Mesenteric fat pad (tissue), 1 donor: ENCODE measurements around the gene SNRPA. TPM values are rescaled to one million over a fixed set of nuclear protein-coding genes. Genes with fewer than 3 reads are reported as not detected.
A peak's percentile ranks its signal among the peaks of the same experiment; 100 is the strongest.
"Not testable (repeated sequence)": the region's sequence is repeated elsewhere in the genome, so short reads cannot be mapped to it uniquely, and the experiment has no call there.

Source experiments
- DNase-seq: peaks from one replicate; pipeline ENCODE4 v3.0.0-alpha.2; 2020; ENCODE audit warnings: low spot score
- total RNA-seq: library from RNA; stranded (reverse); fragmentation: NEBNext Ultra II Directional; extraction: Animal tissue kit (Norgen Biotek cat#: 25700); gene quantifications from one replicate; pipeline ENCODE4 v1.2.1, GENCODE V29; 2021
- donor health status: DM: yes; HTN: yes; CAD: no.

The SNRPA gene
- total RNA-seq, 1 donor from 2014 or later, result 41.3 TPM

DNA sequence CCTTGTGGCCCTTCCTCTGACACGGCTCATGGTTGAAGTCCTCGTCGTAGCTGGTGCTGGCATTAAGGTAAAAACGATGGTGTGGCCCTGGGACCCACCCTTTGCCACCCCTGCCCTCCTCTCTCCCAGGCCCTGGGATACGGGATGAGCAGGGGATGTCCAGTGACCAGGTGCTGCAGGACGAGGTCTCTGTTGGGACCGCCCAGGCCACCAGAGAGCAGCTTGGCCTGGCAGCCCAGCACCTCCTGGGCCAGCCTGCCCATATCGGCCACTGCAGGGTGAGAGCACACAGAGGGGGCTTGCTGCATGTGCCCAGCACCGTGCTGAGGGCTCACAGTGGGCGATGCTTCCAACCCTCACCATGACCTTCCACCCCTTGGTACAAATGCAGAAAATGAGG is 7.1 kb upstream of the SNRPA start:
- DNase-seq, result no peak

- DNase-seq, result no peak
Measured at GRCh38 chr19:40744554-40745401, 6.2 kb upstream of the SNRPA start.

GRCh38 chr19:40745402-40745780 is 5.6 kb upstream of the SNRPA start:
- DNase-seq, result no peak

- no peak for DNase-seq
Measured at GRCh38 chr19:40747536-40747935, 3.5 kb upstream of the SNRPA start.

GRCh38 chr19:40750058-40750873 is 737 bp upstream of the SNRPA start, which contains the start of gene ACTMAP:
Gene ACTMAP (minus strand): TSS chr19:40750477. CDS start chr19:40749803, 674 bp downstream.
- peak; percentile 100 for DNase-seq

DNA sequence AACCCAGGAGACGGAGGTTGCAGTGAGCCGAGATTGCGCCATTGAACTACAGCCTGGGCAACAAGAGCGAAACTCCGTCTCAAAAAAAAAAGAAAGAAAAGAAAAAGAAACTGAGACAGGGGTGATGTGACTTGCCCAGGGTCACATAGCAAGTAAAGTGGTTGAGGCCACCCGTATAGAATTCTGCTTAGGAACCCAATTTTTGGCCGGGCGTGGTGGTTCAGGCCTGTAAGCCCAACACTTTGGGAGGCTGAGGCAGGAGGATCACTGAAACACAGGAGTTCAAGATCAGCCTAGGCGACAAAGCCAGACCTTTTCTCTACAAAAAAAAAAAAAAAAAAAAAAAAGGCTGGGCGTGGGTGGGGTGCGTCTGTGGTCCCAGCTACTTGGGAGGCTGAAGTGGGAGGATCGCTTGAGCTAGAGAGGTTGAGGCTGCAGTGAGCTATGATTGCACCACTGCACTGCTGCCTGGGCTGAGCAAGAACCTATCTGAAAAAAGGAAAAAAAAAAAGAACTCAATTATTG is 1.3 kb downstream of the SNRPA start:
- no peak for DNase-seq

DNA sequence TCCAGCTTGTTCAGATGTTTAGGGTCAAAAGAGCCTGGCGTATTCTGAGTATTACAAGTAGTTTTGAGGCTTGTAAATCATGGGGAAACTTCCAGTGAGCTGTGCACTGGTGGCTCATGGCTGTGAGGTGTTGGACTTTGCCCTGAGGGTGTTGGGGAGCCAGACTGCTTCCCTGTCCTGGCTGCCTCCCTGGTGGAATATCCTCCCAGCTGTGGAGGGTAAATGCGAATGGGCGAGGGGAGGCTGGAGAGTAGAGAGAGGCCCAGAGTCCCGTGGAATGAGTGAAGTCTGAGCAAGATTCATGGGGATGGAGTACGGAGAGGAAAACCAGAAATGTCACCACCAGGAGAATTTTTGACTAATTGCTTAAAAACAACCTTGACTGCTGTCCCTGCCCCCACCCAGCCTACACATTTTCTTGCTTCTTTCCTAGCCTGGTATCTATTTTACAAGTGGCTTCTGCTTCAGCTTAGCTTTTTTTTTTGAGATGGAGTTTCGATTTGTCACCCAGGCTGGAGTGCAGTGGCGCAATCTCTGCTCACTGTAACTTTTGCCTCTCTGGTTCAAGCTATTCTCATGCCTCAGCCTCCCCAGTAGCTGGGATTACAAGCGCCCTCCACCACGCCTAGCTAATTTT is 3.7 kb downstream of the SNRPA start:
- no peak for DNase-seq

- no peak for DNase-seq
Measured at GRCh38 chr19:40755248-40755624, 4.2 kb downstream of the SNRPA start.

DNA sequence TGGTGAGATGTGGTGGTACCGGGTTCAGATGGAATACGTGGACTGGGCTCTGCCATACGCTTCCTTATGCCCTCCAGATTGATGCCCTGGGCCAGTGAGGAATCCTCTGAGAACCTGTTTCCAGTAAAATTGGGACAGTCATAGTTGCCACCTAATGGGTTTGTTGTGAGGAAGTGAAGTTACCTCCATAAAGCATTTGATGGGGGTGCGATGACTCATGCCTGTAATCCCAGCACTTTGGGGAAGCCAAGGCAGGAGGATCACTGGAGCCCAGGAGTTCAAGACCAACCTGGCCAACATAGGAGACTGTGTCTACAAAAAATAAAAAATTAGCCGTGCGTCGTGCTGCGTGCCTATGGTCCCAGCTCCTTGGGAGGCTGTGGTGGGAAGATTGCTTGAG is 4.8 kb downstream of the SNRPA start:
- DNase-seq, result no peak

GRCh38 chr19:40756502-40757110 is 5.6 kb downstream of the SNRPA start:
- no peak for DNase-seq

DNA sequence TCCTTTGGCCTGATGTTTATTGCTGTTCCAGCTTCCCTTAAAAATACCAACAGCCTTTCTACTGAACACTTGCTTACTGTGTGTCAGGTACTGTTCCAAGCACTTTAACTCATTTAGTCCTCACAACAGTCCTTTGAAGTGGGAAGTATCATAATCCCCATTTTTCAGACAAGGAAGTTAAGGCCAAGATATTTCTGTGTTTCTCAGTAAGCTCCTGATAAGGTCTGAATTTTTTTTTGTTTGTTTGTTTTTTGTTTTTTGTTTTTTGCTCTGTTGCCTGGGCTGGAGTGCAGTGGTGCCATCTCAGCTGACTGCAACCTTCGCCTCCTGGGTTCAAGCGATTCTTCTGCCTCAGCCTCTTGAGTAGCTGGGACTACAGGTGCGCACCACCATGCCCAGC is 7.5 kb downstream of the SNRPA start:
- no peak for DNase-seq

DNA sequence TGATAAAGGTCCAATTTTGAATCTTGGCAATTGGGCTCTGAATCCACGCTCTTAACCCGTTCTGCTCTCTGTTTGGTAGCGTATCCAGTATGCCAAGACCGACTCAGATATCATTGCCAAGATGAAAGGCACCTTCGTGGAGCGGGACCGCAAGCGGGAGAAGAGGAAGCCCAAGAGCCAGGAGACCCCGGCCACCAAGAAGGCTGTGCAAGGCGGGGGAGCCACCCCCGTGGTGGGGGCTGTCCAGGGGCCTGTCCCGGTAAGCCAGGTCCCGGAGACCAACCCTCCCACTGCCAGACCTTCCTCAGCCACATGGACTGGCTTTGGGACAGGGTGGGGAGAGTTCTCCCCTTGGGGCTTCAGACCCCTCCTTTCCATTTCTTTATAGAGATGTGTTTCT is 8.3 kb downstream of the SNRPA start:
- DNase-seq, result no peak

DNA sequence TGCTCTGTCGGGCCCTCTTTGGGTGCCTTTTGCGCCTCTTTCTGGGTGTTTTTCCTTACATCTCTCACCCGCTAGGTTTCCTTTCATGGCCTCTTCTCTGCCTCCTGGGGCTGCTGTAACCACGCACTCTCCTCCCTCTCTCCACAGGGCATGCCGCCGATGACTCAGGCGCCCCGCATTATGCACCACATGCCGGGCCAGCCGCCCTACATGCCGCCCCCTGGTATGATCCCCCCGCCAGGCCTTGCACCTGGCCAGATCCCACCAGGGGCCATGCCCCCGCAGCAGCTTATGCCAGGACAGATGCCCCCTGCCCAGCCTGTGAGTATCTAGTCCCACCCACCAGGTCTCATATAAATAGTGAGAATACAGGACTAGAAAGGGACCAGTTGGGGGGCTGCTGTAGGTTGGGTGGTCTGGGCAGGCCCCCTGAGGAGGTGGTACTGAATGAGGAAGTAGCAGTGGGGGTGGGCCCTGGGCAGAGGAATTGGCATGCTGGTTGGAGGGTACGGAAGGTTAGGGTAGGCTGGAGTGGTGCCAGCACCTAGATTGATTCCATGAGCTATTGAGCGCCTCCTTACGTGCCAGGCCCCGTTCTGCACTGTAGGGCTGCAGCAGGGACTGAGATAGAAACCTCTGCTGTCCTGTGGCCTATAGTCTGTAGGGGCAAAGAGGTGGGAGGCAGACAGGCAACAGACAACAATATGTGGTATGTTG is 11.9 kb downstream of the SNRPA start:
- DNase-seq, result no peak

- DNase-seq, result no peak
Measured at GRCh38 chr19:40763526-40763925, 12.5 kb downstream of the SNRPA start.

- DNase-seq, result no peak
Measured at GRCh38 chr19:40763963-40764362, 13.0 kb downstream of the SNRPA start.

- DNase-seq, result not testable (repeated sequence)
Measured at GRCh38 chr19:40766385-40766784, 15.4 kb downstream of the SNRPA start.

GRCh38 chr19:40768869-40769268 is 17.9 kb downstream of the SNRPA start:
- DNase-seq, result no peak

DNA sequence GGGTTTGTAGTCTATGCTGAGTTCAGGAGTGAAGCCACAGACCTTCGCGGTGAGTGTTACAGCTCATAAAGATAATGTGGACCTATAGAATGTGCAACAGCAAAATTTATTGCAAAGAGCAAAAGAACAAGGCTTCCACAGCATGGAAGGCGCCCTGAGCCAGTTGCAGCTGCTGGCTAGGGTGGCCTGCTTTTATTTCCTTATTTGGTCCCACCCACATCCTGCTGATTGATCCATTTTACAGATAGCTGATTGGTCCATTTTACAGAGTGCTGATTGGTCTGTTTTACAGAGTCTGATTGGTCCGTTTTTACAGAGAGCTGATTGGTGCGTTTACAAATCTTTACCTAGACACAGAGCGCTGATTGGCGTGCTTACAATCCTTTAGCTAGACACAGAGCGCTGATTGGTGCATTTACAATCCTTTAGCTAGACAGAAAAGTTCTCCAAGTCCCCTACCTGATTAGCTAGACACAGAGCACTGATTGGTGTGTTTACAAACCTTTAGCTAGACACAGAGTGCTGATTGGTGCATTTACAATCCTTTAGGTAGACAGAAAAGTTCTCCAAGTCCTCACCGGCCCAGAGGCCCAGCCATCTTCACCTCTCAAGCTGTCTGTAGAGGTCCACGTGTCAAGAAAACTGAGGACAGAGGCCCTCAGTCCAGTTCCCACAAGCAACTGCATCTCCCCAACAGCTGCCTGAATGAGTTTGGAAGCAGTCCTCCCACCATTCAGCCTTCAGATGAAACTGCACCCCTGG is 20.3 kb downstream of the SNRPA start:
- not testable (repeated sequence) for DNase-seq

- no peak for DNase-seq
Measured at GRCh38 chr19:40774916-40775631, 24.1 kb downstream of the SNRPA start, which contains the start of gene MIA. Gene MIA (plus strand): TSS chr19:40775521. CDS start chr19:40775543, 22 bp downstream.
